Measurements from ENCODE around the gene CIDEB. TPM values are rescaled to one million over a fixed set of nuclear protein-coding genes. Genes with fewer than 3 reads are reported as not detected.

CIDEB gene
- total RNA-seq, 3 donors from 2014 or later (not counting 1 experiment from before 2014, with no cell fraction given) = 40.0 to 59.6 (median 46.6) TPM

DNA sequence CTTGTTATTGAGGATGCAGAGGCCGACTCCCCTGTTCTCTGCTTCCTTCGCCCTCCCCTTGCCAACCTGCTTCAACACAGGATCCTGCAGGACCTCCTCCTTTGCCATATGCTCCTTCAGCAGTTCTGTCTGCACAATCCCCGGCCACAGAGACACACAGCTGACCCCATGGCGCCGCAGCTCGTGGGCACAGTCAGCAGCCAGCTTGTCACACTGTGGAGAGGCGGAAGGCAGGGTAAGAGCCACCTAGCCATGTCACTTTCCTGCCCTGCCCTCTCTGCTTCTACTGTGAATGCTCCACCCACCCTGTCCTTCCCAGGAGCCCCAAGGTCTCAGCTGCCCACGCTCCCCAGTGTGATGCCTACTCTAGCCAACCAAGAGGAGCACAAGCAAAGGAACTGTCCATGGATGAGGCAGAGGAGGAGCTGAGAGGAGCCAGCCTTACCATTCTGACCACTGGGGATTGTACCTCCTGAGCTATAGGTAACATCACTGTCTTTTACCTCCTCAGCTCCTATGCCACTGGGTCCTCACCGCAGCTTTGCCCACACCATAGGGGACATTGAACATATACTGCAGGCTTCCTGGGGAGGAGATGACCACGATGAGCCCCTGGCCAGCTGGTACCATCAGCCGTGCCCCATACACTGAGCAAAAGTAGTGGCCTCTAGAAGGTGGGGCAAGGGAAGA is 15.5 kb downstream of the CIDEB start:
- Histone ChIP-seq H3K27me3 (ENCODE audit: control insufficient read depth, insufficient read depth, low read length) (no peaks in the 10 kb centered on the region), H3K4me1 (ENCODE audit: control insufficient read depth, insufficient read depth, low read length) (peaks cover 22% of the 10 kb centered on the region), H3K36me3 (ENCODE audit: control insufficient read depth, insufficient read depth, low read length) (peaks cover 48% of the 10 kb centered on the region), H3K27ac (ENCODE audit: low read length) (no peak overlapping the region), H3K9me3 (ENCODE audit: control insufficient read depth, insufficient read depth, low read length) (no peaks in the 10 kb centered on the region), H3K4me3 (ENCODE audit: low read length) (no peak overlapping the region)
- Mint-ChIP-seq H3K27me3 (ENCODE audit: low read depth in 2 of 2) (no peaks in the 10 kb centered on the region), H3K9me3 (no peaks in the 10 kb centered on the region), H3K36me3 (peaks cover 14% of the 10 kb centered on the region), H3K4me3 (no peak overlapping the region), H3K27ac (no peak overlapping the region), H3K4me1 (peaks cover 8 to 14% of the 10 kb centered on the region in 2 donors)
- intact Hi-C loops (cut with micrococcal nuclease) = no loop called here
- WGBS (ENCODE audit: insufficient coverage) = 96% methylated on average over 11 of the region's 11 CpGs
- DNase-seq (no peak), ATAC-seq (no peak)
- TF ChIP-seq CTCF (IDR thresholded peaks at IDR 0.05) = no peak

DNA sequence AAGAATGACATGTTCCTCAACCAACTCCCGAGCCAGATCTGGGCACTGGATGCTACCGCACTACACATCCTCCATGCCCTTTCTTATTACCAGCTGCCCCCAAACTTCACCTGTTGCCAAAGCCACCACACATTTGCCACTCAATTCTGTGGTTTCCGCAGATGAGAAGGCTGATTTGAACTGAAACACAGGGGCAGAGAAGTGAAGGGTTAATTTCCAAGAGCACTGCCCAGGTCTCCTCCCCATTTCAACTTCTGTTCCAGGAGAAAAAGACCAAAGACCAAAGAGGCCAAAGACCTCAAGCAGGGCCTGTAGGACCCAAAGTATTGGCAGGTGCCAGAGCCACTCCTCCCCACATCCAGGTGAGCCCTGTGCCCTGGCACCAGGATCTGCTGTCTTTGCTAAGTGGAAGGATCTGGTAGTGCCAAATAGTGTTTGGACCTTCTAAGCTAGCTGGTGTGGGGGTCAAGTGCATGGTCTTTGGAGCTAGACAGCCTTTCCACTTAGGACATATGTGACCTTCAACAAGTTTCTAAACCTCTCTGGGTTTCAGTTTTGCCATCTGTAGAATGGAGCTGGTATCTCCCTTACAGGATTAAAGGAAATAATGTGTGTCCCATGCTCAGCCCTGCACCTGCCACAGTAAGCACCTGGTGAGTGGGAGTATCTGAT is 16.2 kb downstream of the CIDEB start:
- Histone ChIP-seq H3K27me3 (ENCODE audit: control insufficient read depth, insufficient read depth, low read length) (no peaks in the 10 kb centered on the region), H3K27ac (ENCODE audit: low read length) (no peak overlapping the region), H3K4me3 (ENCODE audit: low read length) (no peak overlapping the region), H3K9me3 (ENCODE audit: control insufficient read depth, insufficient read depth, low read length) (no peaks in the 10 kb centered on the region), H3K4me1 (ENCODE audit: control insufficient read depth, insufficient read depth, low read length) (peaks cover 19% of the 10 kb centered on the region), H3K36me3 (ENCODE audit: control insufficient read depth, insufficient read depth, low read length) (peaks cover 47% of the 10 kb centered on the region)
- intact Hi-C loops (cut with micrococcal nuclease) = no loop called here
- no peak for DNase-seq
- 61% methylated on average over 3 of the region's 3 CpGs for WGBS (ENCODE audit: insufficient coverage)
- H3K27ac Mint-ChIP-seq = no peak overlapping the region
- H3K36me3 Mint-ChIP-seq = peaks cover 14% of the 10 kb centered on the region
- no peaks in the 10 kb centered on the region for H3K27me3 Mint-ChIP-seq (ENCODE audit: low read depth in 2 of 2)
- no peak for ATAC-seq
- TF ChIP-seq CTCF (IDR thresholded peaks at IDR 0.05) = no peak
- peaks cover 2 to 7% of the 10 kb centered on the region in 2 donors for H3K4me1 Mint-ChIP-seq
- H3K4me3 Mint-ChIP-seq = no peak overlapping the region
- H3K9me3 Mint-ChIP-seq = no peaks in the 10 kb centered on the region

DNA sequence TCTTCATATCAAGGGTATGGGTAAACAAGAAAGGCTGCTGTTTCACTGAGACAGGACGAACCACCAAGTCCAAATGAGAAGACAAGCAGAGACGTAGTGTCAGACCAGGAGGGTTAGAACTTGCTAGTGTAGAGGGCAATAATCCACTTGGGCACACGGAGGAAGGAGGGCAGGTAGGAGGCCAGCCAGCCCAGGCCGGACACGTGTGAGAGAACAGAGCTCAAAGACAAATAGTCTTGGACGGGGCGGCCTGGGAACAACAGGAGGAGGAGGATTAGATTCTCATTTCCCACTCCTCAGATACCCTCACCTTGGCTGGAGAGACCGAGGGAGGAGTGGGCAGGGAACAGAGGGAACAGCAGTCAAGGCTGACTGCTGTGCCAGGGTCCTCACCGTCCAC is 17.0 kb downstream of the CIDEB start:
- H3K9me3 ChIP-seq (ENCODE audit: control insufficient read depth, insufficient read depth, low read length) = no peaks in the 10 kb centered on the region
- intact Hi-C loops (cut with micrococcal nuclease) = no loop called here
- H3K36me3 ChIP-seq (ENCODE audit: control insufficient read depth, insufficient read depth, low read length) = peaks cover 39% of the 10 kb centered on the region
- H3K27me3 Mint-ChIP-seq (ENCODE audit: low read depth in 2 of 2) = no peaks in the 10 kb centered on the region
- 95% methylated on average over 8 of the region's 9 CpGs for WGBS (ENCODE audit: insufficient coverage)
- H3K4me3 Mint-ChIP-seq = no peak overlapping the region
- H3K4me1 Mint-ChIP-seq = no peaks in the 10 kb centered on the region
- no peaks in the 10 kb centered on the region for H3K9me3 Mint-ChIP-seq
- no peak overlapping the region for H3K27ac ChIP-seq (ENCODE audit: low read length)
- H3K27ac Mint-ChIP-seq = no peak overlapping the region
- H3K4me1 ChIP-seq (ENCODE audit: control insufficient read depth, insufficient read depth, low read length) = peaks cover 16% of the 10 kb centered on the region
- peaks cover 11% of the 10 kb centered on the region for H3K36me3 Mint-ChIP-seq
- H3K4me3 ChIP-seq (ENCODE audit: low read length) = no peak overlapping the region
- ATAC-seq = no peak
- DNase-seq = no peak
- no peak for TF ChIP-seq CTCF (IDR thresholded peaks at IDR 0.05)
- H3K27me3 ChIP-seq (ENCODE audit: control insufficient read depth, insufficient read depth, low read length) = no peaks in the 10 kb centered on the region

All from natural killer cell (primary cell).